Esophagus muscularis mucosa (tissue), 3 donors: ENCODE results near the gene POU2F1.

ENCODE experiments used
- CTCF ChIP-seq, 3 experiments: fragments of 200-600 bp in 2 of 3; fragments of 450-650 bp in 1 of 3; sonication (generic) in 2 of 3; IDR thresholded peaks; one replicate each; pipeline ENCODE4 v1.5.1; 2017 to 2019; ENCODE audit warnings: antibody characterized with exemption in 3 of 3, mild to moderate bottlenecking in 2 of 3, moderate library complexity in 1 of 3
- POLR2A ChIP-seq: fragments of 450-650 bp; IDR thresholded peaks from one replicate; pipeline ENCODE4 v1.6.1; 2017; ENCODE audit warnings: antibody characterized with exemption, moderate library complexity, mild to moderate bottlenecking, low read depth

GRCh38 chr1:167375949-167376348, 155.3 kb downstream of the POU2F1 start:
- TF ChIP-seq CTCF (IDR thresholded peaks at IDR 0.05) (no peak), POLR2A (no peak)
